PFSK-1 (cell line): ENCODE measurements around the gene TMEM221.

Source experiments
- POLR2AphosphoS5 ChIP-seq: IDR thresholded peaks from 2 replicates; pipeline ENCODE4 v1.6.1; 2012; ENCODE audit warnings: low read depth, mild to moderate bottlenecking, control low read depth, low read length, moderate library complexity
- REST ChIP-seq, 2 experiments: IDR thresholded peaks; 2 replicates each; pipeline versions ENCODE4 v1.6.1 to v1.8.0; 2011 to 2012; ENCODE audit warnings: low read depth in 2 of 2, low read length in 2 of 2, control low read depth in 1 of 2, inconsistent platforms in 1 of 2, mild to moderate bottlenecking in 1 of 2, moderate library complexity in 1 of 2; ENCODE audit not compliant: insufficient read depth in 1 of 2
- TAF1 ChIP-seq: IDR thresholded peaks from 2 replicates; pipeline ENCODE4 v1.6.1; 2012; ENCODE audit warnings: low read length, control low read depth, borderline replicate concordance; ENCODE audit not compliant: insufficient read depth

- TF ChIP-seq POLR2AphosphoS5 (no peak), REST (IDR thresholded peaks at IDR 0.05; ENCODE audit: insufficient read depth in 1 of 2, low read depth in 2 of 2, low read length in 2 of 2) (no peak), TAF1 (no peak)
Observed at GRCh38 chr19:17457616-17458015, 9.1 kb upstream of the TMEM221 start.
